Muscle layer of colon (tissue), 2 donors: Measurements from ENCODE around the gene TRIM13.
"Not testable (repeated sequence)": the region's sequence is repeated elsewhere in the genome, so short reads cannot be mapped to it uniquely, and the experiment has no call there.

Experiments used
- H3K27ac ChIP-seq: one replicate; pipeline ENCODE4 v1.7.0; 2013; ENCODE audit warnings: low read depth, mild to moderate bottlenecking, low read length, moderate library complexity
- H3K27me3 ChIP-seq, 2 donors: one replicate each; pipeline ENCODE4 v1.7.0; 2013; ENCODE audit warnings: low read length in 2 of 2, mild to moderate bottlenecking in 2 of 2; ENCODE audit not compliant: insufficient read depth in 2 of 2, control insufficient read depth in 1 of 2
- H3K36me3 ChIP-seq: one replicate; pipeline ENCODE4 v1.7.0; 2013; ENCODE audit warnings: mild to moderate bottlenecking, low read length; ENCODE audit not compliant: insufficient read depth
- H3K4me1 ChIP-seq: one replicate; pipeline ENCODE4 v1.7.0; 2013; ENCODE audit warnings: mild to moderate bottlenecking, low read length; ENCODE audit not compliant: insufficient read depth
- H3K4me3 ChIP-seq, 2 donors: one replicate each; pipeline ENCODE4 v1.7.0; 2013; ENCODE audit warnings: low read length in 2 of 2, low read depth in 1 of 2, mild to moderate bottlenecking in 1 of 2, moderate library complexity in 1 of 2
- H3K9ac ChIP-seq: one replicate; pipeline ENCODE4 v1.7.0; 2013; ENCODE audit warnings: low read length
- H3K9me3 ChIP-seq: one replicate; pipeline ENCODE4 v1.7.0; 2013; ENCODE audit warnings: mild to moderate bottlenecking, low read length
- donor health status: abdominal sarcoma.
- donor health status: Adenocarcinoma of cecum.

TRIM13 gene, protein sequence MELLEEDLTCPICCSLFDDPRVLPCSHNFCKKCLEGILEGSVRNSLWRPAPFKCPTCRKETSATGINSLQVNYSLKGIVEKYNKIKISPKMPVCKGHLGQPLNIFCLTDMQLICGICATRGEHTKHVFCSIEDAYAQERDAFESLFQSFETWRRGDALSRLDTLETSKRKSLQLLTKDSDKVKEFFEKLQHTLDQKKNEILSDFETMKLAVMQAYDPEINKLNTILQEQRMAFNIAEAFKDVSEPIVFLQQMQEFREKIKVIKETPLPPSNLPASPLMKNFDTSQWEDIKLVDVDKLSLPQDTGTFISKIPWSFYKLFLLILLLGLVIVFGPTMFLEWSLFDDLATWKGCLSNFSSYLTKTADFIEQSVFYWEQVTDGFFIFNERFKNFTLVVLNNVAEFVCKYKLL

DNA sequence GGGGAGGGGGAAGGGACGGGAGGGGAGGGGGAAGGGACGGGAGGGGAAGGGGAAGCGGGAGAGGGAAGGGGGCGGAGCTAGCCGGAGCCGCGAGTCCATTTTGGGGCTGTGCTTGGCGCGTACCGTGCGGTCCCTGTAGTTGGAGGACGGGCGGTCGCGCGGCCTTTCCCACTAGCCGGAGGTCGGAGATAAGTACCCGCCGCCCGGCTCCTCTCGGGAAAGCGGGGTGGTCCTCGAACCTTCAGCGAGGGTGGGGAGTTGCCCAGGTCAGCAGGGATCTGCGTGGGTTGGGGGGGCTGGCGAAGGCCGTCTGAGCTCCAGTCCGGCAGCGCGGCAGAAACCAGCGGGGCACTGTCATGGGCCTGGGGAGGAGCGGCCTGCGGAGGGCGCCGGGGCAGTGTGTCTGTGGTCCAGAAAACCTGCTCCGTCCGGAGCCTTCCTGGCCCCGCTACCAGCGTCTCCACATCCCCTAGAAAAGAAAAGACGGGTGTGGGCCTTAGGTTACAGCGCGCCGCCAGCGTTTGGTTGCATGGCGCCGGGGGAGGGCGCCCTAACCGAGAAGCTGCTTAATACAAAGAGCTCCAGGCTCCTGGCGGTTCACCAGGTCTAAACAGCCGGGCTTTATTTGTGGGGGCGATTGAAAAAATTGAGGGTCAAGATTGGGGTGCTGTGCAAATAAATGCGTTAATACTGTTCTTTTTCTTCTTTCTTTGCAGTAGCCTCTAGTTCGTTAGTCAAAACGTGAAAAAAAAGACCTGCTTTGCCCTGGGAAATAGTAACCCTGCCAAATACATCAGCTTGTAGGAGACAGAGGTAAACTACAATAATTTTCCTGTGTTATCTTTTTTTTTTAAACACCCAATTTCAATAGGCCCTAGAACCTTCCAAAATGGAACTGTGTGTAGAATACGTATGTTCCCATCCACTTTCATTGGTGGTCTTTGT, at the start of gene TRIM13:
Gene TRIM13, plus strand, starts transcription at position 92 of the 945 bp plus-strand sequence. CDS start 14,899 bp downstream, outside the sequence.
- H3K27ac ChIP-seq: peak within 1 kb of the TSS; percentile 97
- peaks cover 28% of the 10 kb centered on the region for H3K4me1 ChIP-seq
- peak within 1 kb of the TSS; percentile 70 for H3K9ac ChIP-seq
- H3K36me3 ChIP-seq: peaks cover 16% of the 10 kb centered on the region
- H3K9me3 ChIP-seq: no peaks in the 10 kb centered on the region
- H3K27me3 ChIP-seq: no peaks in the 10 kb centered on the region
- H3K4me3 ChIP-seq: peak within 1 kb of the TSS; percentile 80 to 89

DNA sequence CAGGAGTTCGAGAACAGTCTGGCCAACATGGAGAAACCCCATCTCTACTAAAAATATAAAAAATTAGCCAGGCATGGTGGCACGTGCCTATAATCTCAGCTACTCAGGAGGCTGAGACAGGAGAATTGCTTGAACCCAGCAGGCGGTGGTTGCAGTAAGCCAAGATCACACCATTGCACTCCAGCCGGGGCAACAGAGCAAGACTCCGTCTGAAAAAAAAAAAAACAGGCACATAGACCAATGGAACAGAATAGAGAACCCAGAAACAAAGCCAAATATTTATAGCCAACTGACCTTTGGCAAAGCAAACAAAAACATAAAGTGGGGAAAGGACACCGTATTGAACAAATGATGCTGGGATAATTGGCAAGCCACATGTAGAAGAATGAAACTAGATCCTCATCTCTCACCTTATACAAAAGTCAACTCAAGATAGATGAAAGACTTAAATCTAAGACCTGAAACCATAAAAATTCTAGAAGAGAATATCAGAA, 48.0 kb upstream of the TRIM13 start:
- H3K4me3 ChIP-seq, H3K9ac ChIP-seq, H3K36me3 ChIP-seq, H3K27me3 ChIP-seq, H3K4me1 ChIP-seq, H3K9me3 ChIP-seq, H3K27ac ChIP-seq: not testable (repeated sequence)

DNA sequence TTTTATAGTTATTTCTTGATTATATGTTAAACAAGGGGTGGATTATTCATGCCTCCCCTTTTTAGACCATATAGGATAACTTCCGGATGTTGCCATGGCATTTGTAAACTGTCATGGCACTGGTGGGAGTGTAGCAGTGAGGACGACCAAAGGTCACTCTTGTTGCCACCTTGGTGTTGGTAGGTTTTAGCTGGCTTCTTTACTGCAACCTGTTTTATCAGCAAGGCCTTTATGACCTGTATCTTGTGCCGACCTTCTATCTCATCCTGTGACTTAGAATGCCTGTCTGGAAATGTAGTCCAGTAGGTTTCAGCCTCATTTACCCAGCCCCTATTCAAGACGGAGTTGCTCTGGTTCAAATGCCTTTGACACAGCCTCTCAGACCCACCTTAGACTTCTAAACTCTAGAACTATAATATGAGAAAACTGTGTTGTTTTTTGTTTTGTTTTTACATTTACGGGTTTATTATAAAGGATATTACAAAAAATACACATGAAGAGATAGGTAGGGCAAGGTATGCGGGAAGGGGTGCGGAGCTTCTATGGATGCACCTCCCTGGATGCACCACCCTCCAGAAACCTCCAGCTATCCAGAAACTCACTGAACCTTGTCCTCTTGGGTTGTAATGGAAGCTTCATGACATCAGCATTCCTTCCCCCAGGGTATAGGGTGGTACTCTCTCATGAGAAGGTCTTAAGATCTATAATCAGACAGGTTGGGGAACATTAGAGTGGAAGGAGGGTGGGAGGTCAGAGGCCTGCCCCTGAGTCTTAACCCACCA, 44.9 kb upstream of the TRIM13 start:
- Histone ChIP-seq H3K9me3 (no peaks in the 10 kb centered on the region), H3K9ac (no peak overlapping the region), H3K27me3 (no peaks in the 10 kb centered on the region), H3K4me3 (no peak overlapping the region), H3K27ac (no peak overlapping the region), H3K4me1 (no peaks in the 10 kb centered on the region), H3K36me3 (no peaks in the 10 kb centered on the region)

DNA sequence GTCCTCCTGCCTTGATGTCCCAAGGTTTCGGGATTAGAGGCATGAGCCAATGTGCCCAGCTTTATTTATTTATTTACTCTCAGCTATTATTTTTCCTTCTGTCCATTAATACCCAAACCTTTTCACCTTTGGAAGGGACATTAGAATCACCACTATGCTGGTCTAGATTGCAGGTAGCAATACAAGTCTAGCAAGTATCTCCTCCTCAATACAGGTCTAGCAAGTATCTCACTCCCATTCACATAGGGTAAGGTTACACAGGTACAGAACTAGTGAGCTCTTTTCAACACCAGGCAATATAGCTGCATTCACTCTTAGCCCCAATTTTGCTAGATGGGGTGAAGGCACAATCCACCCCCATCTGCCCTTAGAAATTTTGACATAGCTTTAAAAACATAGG, 43.3 kb upstream of the TRIM13 start:
- Histone ChIP-seq H3K9me3 (no peaks in the 10 kb centered on the region), H3K9ac (no peak overlapping the region), H3K27ac (no peak overlapping the region), H3K4me1 (no peaks in the 10 kb centered on the region), H3K4me3 (no peak overlapping the region), H3K27me3 (no peaks in the 10 kb centered on the region), H3K36me3 (no peaks in the 10 kb centered on the region)

DNA sequence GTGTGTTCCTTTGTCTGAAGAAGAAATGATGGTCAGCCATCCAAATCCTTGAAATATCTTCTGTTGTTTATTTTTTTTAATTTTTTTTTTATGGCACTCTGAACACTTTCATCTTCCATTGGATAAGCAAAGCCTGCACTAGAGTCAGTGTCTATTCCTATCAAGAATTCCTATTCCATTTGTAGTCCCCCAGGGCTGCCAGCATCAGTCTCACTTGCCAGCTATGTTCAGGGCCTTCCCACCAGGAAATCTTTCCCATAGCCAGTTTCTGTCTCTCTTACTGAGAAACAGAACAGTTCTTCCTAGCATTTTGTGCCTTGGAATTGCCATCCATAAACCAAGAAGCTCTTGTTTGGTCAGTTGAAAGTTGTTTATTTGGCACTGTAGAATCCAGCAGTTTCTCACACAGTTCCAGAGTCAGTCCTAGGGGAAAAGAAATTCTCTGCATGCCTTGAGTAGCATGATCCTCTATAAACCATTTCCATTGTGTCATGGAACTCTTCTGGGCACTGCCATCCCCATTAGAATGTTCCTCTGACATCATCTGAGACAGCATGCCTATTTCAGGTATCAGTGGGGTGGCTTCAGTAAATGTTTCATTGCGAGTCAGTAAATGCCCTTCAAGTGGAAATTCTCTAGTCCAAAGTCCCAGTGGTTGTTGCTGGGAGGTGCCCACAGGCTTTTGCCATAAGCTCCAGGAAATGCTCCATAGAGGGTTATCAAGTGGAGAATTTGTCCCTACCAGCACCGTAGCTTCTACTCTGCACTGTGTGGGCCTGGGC, 42.0 kb upstream of the TRIM13 start:
- Histone ChIP-seq H3K9me3 (no peaks in the 10 kb centered on the region), H3K4me1 (no peaks in the 10 kb centered on the region), H3K27ac (no peak overlapping the region), H3K36me3 (no peaks in the 10 kb centered on the region), H3K4me3 (no peak overlapping the region), H3K9ac (no peak overlapping the region), H3K27me3 (no peaks in the 10 kb centered on the region)

DNA sequence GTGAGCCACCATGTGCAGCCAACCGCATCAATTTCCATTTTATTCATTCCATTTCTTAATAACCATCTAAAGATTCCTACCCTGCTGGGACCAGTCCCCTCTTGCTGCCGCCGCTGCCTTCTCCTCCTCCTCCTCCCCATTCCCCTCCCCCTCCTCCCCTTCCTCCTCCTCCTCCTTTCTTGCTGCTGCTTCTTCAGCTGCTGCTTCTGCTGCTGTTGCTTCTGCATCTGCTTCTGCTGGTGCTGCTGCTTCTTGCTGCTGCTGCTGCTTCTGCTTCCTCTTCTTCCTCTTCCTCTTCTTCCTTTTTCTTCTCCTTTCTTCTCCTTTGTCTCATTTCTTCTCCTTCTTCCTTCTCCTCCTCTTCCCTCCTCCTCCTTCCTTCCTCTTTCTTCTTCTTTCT, 40.7 kb upstream of the TRIM13 start:
- H3K9me3 ChIP-seq: no peaks in the 10 kb centered on the region

DNA sequence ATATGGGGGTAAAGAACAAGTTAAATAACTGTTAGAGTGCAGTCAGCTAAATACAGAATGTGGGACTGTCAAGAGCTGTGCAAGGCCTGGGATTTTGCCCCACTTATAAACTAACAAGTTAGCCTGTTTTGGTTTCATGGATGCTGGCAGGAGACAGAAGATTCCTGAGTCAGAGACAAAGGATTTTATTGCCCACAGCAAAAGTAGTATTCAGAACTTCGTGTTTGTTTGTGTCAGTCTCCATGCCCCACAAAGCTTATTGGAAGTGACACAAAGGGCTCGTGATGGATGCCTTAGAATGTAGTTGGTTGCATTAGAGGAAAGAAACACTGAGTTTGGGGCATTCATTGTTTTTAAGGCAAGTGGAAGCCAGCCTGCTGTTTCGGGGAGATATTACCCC, 38.5 kb upstream of the TRIM13 start:
- Histone ChIP-seq H3K4me3 (no peak overlapping the region), H3K4me1 (no peaks in the 10 kb centered on the region), H3K9ac (no peak overlapping the region), H3K27me3 (no peaks in the 10 kb centered on the region), H3K27ac (no peak overlapping the region), H3K9me3 (no peaks in the 10 kb centered on the region), H3K36me3 (no peaks in the 10 kb centered on the region)

More for the DNA sequence above, 40.7 kb upstream of the TRIM13 start:
- Histone ChIP-seq H3K9ac (no peak overlapping the region), H3K27ac (no peak overlapping the region), H3K4me3 (no peak overlapping the region), H3K36me3 (no peaks in the 10 kb centered on the region), H3K4me1 (no peaks in the 10 kb centered on the region), H3K27me3 (no peaks in the 10 kb centered on the region)

DNA sequence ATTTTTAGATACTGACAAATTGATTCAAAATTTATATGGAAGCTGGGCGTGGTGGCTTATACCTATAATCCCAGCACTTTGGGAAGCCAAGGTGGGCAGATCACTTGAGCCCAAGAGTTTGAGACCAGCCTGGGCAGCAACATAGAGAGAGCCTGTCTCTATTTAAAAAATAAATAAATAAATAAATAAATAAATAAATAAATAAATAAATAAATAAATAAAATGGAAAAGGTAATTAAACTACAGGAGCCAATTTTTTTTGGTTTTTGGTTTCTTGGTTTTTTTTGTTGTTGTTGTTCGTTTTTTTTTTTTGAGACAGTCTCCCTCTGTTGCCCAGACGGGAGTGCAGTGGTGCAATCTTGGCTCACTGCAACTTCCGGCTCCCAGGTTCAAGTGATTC, 29.4 kb upstream of the TRIM13 start:
- H3K27ac ChIP-seq: no peak overlapping the region
- no peak overlapping the region for H3K4me3 ChIP-seq
- H3K27me3 ChIP-seq: no peaks in the 10 kb centered on the region
- no peaks in the 10 kb centered on the region for H3K4me1 ChIP-seq
- no peaks in the 10 kb centered on the region for H3K36me3 ChIP-seq
- no peaks in the 10 kb centered on the region for H3K9me3 ChIP-seq
- no peak overlapping the region for H3K9ac ChIP-seq

DNA sequence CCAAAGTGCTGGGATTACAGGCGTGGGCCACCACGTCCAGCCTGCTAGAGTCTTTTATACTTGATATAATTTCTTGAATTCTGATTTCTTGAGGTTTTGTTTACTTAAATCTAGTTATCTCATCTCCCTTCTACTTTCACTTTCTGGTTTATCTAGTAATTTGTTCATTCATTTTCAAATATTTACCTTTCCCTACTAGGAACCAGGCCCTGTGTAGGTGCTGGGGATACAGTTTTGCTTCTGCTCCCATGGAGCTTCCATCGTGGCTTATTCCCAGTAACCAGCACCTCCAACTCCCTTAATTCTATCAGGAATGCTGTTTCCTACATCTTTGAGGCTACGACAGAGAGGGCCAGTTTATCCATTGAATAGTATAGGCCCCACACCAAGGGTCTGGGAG, 24.1 kb upstream of the TRIM13 start:
- Histone ChIP-seq H3K4me1 (no peaks in the 10 kb centered on the region), H3K9ac (no peak overlapping the region), H3K36me3 (no peaks in the 10 kb centered on the region), H3K4me3 (no peak overlapping the region), H3K9me3 (no peaks in the 10 kb centered on the region), H3K27me3 (no peaks in the 10 kb centered on the region), H3K27ac (no peak overlapping the region)

DNA sequence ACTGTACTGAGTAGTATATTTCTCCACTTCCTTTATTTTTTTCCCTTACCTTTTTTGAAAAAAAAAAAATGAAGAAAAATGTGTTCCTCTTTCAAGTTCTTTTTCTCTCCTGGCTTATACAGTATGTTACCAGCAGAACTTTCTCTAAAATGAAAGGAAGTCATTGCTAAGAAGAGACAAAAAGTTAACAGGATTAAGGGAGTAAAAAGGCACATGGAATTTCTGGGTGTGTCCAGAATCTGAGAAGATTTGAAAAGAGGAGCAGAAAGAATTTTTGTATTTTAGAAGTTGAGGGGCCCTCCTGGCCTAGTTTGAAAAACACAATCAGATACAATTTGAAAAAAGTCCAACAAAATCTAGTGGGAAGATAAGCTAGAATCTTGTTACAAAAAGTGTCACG, 21.0 kb upstream of the TRIM13 start:
- H3K4me1 ChIP-seq: no peaks in the 10 kb centered on the region
- no peak overlapping the region for H3K27ac ChIP-seq
- no peaks in the 10 kb centered on the region for H3K27me3 ChIP-seq
- H3K9me3 ChIP-seq: no peaks in the 10 kb centered on the region
- H3K9ac ChIP-seq: no peak overlapping the region
- H3K4me3 ChIP-seq: no peak overlapping the region
- no peaks in the 10 kb centered on the region for H3K36me3 ChIP-seq
